ENCODE measurements around the gene GPLD1.
A peak's percentile ranks its signal among the peaks of the same experiment; 100 is the strongest.

The GPLD1 gene

GRCh38 chr6:24501914-24502313 lies 12.5 kb upstream of the GPLD1 start:
- DNase-seq (ENCODE audit: extremely low read depth in 1 of 2, low read depth in 1 of 2) = no peak

- DNase-seq (ENCODE audit: extremely low read depth in 1 of 2, low read depth in 1 of 2) = no peak
Measured at GRCh38 chr6:24501374-24501773, 12.0 kb upstream of the GPLD1 start.

- DNase-seq (ENCODE audit: extremely low read depth in 1 of 2, low read depth in 1 of 2) = no peak
Measured at GRCh38 chr6:24500683-24501082, 11.3 kb upstream of the GPLD1 start.

GRCh38 chr6:24497254-24497970 lies 8.0 kb upstream of the GPLD1 start:
- DNase-seq (ENCODE audit: extremely low read depth in 1 of 2, low read depth in 1 of 2) = no peak

GRCh38 chr6:24494821-24495795 lies 5.7 kb upstream of the GPLD1 start, which contains the start of gene ALDH5A1:
Gene ALDH5A1 (plus strand): TSS chr6:24494969. CDS start chr6:24494997, 28 bp downstream.
- DNase-seq (ENCODE audit: extremely low read depth in 1 of 2, low read depth in 1 of 2) = peak; percentile 48 to 58

- no peak for DNase-seq (ENCODE audit: extremely low read depth in 1 of 2, low read depth in 1 of 2)
Measured at GRCh38 chr6:24493945-24494820, 4.8 kb upstream of the GPLD1 start.

- no peak for DNase-seq (ENCODE audit: extremely low read depth in 1 of 2, low read depth in 1 of 2)
Measured at GRCh38 chr6:24492475-24492874, 3.1 kb upstream of the GPLD1 start.

- no peak for DNase-seq (ENCODE audit: extremely low read depth in 1 of 2, low read depth in 1 of 2)
Measured at GRCh38 chr6:24490948-24491347, 1.6 kb upstream of the GPLD1 start.

GRCh38 chr6:24489881-24490280 lies 503 bp upstream of the GPLD1 start:
- DNase-seq (ENCODE audit: extremely low read depth in 1 of 2, low read depth in 1 of 2) = no peak

GRCh38 chr6:24486065-24486464 lies 3.3 kb downstream of the GPLD1 start:
- DNase-seq (ENCODE audit: extremely low read depth in 1 of 2, low read depth in 1 of 2) = no peak

GRCh38 chr6:24484657-24485323 lies 4.6 kb downstream of the GPLD1 start:
- no peak for DNase-seq (ENCODE audit: extremely low read depth in 1 of 2, low read depth in 1 of 2)

GRCh38 chr6:24481449-24481848 lies 7.9 kb downstream of the GPLD1 start:
- no peak for DNase-seq (ENCODE audit: extremely low read depth in 1 of 2, low read depth in 1 of 2)

GRCh38 chr6:24480705-24481104 lies 8.7 kb downstream of the GPLD1 start:
- DNase-seq (ENCODE audit: extremely low read depth in 1 of 2, low read depth in 1 of 2) = no peak

GRCh38 chr6:24478903-24479302 lies 10.5 kb downstream of the GPLD1 start:
- DNase-seq (ENCODE audit: extremely low read depth in 1 of 2, low read depth in 1 of 2) = no peak

GRCh38 chr6:24477070-24477469 lies 12.3 kb downstream of the GPLD1 start:
- no peak for DNase-seq (ENCODE audit: extremely low read depth in 1 of 2, low read depth in 1 of 2)

GRCh38 chr6:24476631-24477030 lies 12.7 kb downstream of the GPLD1 start:
- DNase-seq (ENCODE audit: extremely low read depth in 1 of 2, low read depth in 1 of 2) = no peak

GRCh38 chr6:24472181-24472580 lies 17.2 kb downstream of the GPLD1 start:
- no peak for DNase-seq (ENCODE audit: extremely low read depth in 1 of 2, low read depth in 1 of 2)

- no peak for DNase-seq (ENCODE audit: extremely low read depth in 1 of 2, low read depth in 1 of 2)
Measured at GRCh38 chr6:24469811-24470210, 19.6 kb downstream of the GPLD1 start.

- DNase-seq (ENCODE audit: extremely low read depth in 1 of 2, low read depth in 1 of 2) = no peak
Measured at GRCh38 chr6:24464253-24465038, 24.9 kb downstream of the GPLD1 start.

GRCh38 chr6:24460966-24461365 lies 28.4 kb downstream of the GPLD1 start:
- DNase-seq (ENCODE audit: extremely low read depth in 1 of 2, low read depth in 1 of 2) = no peak

Measured in activated CD8-positive, alpha-beta memory T cell treated with anti-CD3 and anti-CD28 coated beads for 1 hour (primary cell).